ENCODE data around the gene RHO. TPM values are rescaled to one million over a fixed set of nuclear protein-coding genes. Genes with fewer than 3 reads are reported as not detected.
A peak's percentile ranks its signal among the peaks of the same experiment; 100 is the strongest.
"Not testable (repeated sequence)": the region's sequence is repeated elsewhere in the genome, so short reads cannot be mapped to it uniquely, and the experiment has no call there.

RHO gene
- total RNA-seq, 1 experiment from 2014 or later: not detected

GRCh38 chr3:129489258-129489657 lies 39.2 kb upstream of the RHO start:
- ATAC-seq; H3K4me1 ChIP-seq (ENCODE audit: control insufficient read depth, insufficient read depth, low read length); H3K4me3 ChIP-seq (ENCODE audit: low read depth in 2 of 2, low read length in 2 of 2); POLR2A ChIA-PET; in situ Hi-C loops (cut with HindIII; ENCODE audit: low pct_unique_long_range_greater_than_20kb, low sequenced_read_pairs); BruUV-seq (replicated peaks); DNase-seq (ENCODE audit: low read depth, low spot score); H3K36me3 ChIP-seq (ENCODE audit: control insufficient read depth, insufficient read depth, low read length); H3K9me3 ChIP-seq (ENCODE audit: control insufficient read depth, insufficient read depth, low read depth, low read length); H3K27me3 ChIP-seq (ENCODE audit: control insufficient read depth, insufficient read depth, low read length); intact Hi-C loops (cut with micrococcal nuclease; ENCODE audit: unreplicated experiment); H3K27ac ChIP-seq (ENCODE audit: low read length): not testable (repeated sequence)
- CTCF ChIA-PET: interaction anchor here (0.6 to 1.7 kb wide), 2 partner anchors 61 to 110 kb away, joined by 6 to 11 read pairs; no protein-coding TSS in a partner anchor

- DNase-seq (ENCODE audit: low read depth, low spot score) (peak; percentile 82), ATAC-seq (peak; percentile 96)
- intact Hi-C loops (cut with micrococcal nuclease; ENCODE audit: unreplicated experiment): loop anchor here (1.0 to 5.0 kb wide), 5 partner anchors 67 to 442 kb away; no protein-coding TSS in a partner anchor
- Histone ChIP-seq H3K27me3 (ENCODE audit: control insufficient read depth, insufficient read depth, low read length) (no peaks in the 10 kb centered on the region), H3K4me1 (ENCODE audit: control insufficient read depth, insufficient read depth, low read length) (peaks cover 4% of the 10 kb centered on the region; the same call in 1 of the 2 replicates), H3K9me3 (ENCODE audit: control insufficient read depth, insufficient read depth, low read depth, low read length) (no peaks in the 10 kb centered on the region), H3K4me3 (ENCODE audit: low read depth in 2 of 2, low read length in 2 of 2) (no peak overlapping the region), H3K27ac (ENCODE audit: low read length) (no peak overlapping the region), H3K36me3 (ENCODE audit: control insufficient read depth, insufficient read depth, low read length) (peaks cover 2% of the 10 kb centered on the region; the same call in 1 of the 2 replicates)
- CTCF ChIA-PET: interaction anchor here (0.5 to 1.7 kb wide), 17 partner anchors 9 to 339 kb away, joined by 3 to 11 read pairs (median 4); no protein-coding TSS in a partner anchor
- POLR2A ChIA-PET: no interaction called here
- BruUV-seq (replicated peaks): no TSS peak
- in situ Hi-C loops (cut with HindIII; ENCODE audit: low pct_unique_long_range_greater_than_20kb, low sequenced_read_pairs): no loop called here
- TF ChIP-seq POLR2AphosphoS5 (IDR thresholded peaks at IDR 0.05; ENCODE audit: low read depth, low read length) (no peak), SIN3A (IDR thresholded peaks at IDR 0.05; ENCODE audit: borderline replicate concordance, insufficient read depth, low read depth, low read length) (no peak), CTCF (IDR thresholded peaks at IDR 0.05) (peak; percentile 94), TCF7L2 (IDR thresholded peaks at IDR 0.05; ENCODE audit: low read depth, low read length) (no peak), REST (IDR thresholded peaks at IDR 0.05; ENCODE audit: insufficient read depth in 1 of 2, low read depth in 2 of 2, low read length in 1 of 2) (no peak)
These were observed 38.2 kb upstream of the RHO start for GRCh38 chr3:129490273-129490675.

- BruUV-seq (replicated peaks); H3K27ac ChIP-seq (ENCODE audit: low read length); H3K9me3 ChIP-seq (ENCODE audit: control insufficient read depth, insufficient read depth, low read depth, low read length); POLR2A ChIA-PET; H3K4me3 ChIP-seq (ENCODE audit: low read depth in 2 of 2, low read length in 2 of 2); in situ Hi-C loops (cut with HindIII; ENCODE audit: low pct_unique_long_range_greater_than_20kb, low sequenced_read_pairs); H3K27me3 ChIP-seq (ENCODE audit: control insufficient read depth, insufficient read depth, low read length); H3K4me1 ChIP-seq (ENCODE audit: control insufficient read depth, insufficient read depth, low read length); DNase-seq (ENCODE audit: low read depth, low spot score); H3K36me3 ChIP-seq (ENCODE audit: control insufficient read depth, insufficient read depth, low read length); ATAC-seq: not testable (repeated sequence)
- intact Hi-C loops (cut with micrococcal nuclease; ENCODE audit: unreplicated experiment): loop anchor here (2.0 to 5.0 kb wide), 4 partner anchors 66 to 441 kb away; no protein-coding TSS in a partner anchor
- CTCF ChIA-PET: interaction anchor here (1.3 kb wide), 2 partner anchors 13 to 114 kb away, joined by 7 read pairs; no protein-coding TSS in a partner anchor
These were observed 37.4 kb upstream of the RHO start for GRCh38 chr3:129491077-129491476.

All from Panc1 (cell line).